Spleen (tissue), 3 donors: ENCODE measurements around the gene APOB.

Source experiments
- POLR2A ChIP-seq, 3 donors: fragments of 450-650 bp; IDR thresholded peaks; one replicate each; pipeline ENCODE4 v1.5.1; 2017; ENCODE audit warnings: antibody characterized with exemption in 3 of 3, mild to moderate bottlenecking in 1 of 3
- POLR2AphosphoS5 ChIP-seq, 3 donors: sonication (generic); formaldehyde crosslinking; IDR thresholded peaks; one replicate each; pipeline ENCODE4 v1.5.1; 2017; ENCODE audit warnings: antibody characterized with exemption in 3 of 3

DNA sequence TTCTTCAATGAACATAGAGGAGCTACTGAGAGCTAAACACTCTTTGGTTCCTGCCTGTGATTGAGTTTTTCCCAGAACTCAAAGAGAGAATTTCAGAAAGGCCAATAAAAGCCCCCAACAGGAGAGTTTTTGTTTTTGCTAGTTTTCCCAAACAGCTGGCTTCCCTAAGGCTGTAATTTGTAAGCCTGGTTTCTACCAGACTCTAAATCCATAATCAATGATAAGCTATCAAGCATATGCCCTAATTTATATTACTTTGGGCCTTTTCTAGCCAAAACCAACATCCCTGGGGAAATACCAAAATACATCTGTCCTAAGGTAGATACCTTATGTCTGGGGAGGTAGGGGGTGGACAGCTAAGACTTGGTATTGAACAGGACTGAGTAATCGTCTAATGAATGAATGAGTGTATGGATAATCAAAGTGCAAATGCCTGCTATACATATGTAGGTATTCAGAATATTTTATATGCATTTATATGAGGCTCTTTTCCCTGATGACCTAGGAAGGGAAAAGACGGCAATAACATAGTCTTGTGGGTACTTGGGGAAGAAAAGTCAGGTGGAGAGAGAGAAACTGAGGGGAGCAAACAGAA lies 26.0 kb upstream of the APOB start:
- TF ChIP-seq POLR2A (IDR thresholded peaks at IDR 0.05) (no peak), POLR2AphosphoS5 (IDR thresholded peaks at IDR 0.05) (no peak)
